K562 (cell line): ENCODE results near the gene ITGA11.

Source experiments
- E2F6 ChIP-seq, 2 experiments: IDR thresholded peaks; 2 replicates each; pipeline ENCODE4 v1.6.1; 2011; ENCODE audit warnings: borderline replicate concordance in 1 of 2, control low read depth in 1 of 2, low read depth in 1 of 2, low read length in 1 of 2, mild to moderate bottlenecking in 1 of 2, mixed read lengths in 1 of 2, moderate library complexity in 1 of 2; ENCODE audit not compliant: insufficient read depth in 1 of 2, insufficient read length in 1 of 2, poor library complexity in 1 of 2, severe bottlenecking in 1 of 2; ENCODE audit errors: extremely low read depth in 1 of 2
- GATAD2A ChIP-seq: fragments of 450-650 bp; IDR thresholded peaks from 2 replicates; pipeline ENCODE4 v1.6.1; 2017
- HOMEZ ChIP-seq: fragments of 250-450 bp; sonication (Bioruptor Pico); IDR thresholded peaks from 2 replicates; pipeline ENCODE4 v1.4.0; 2020; ENCODE audit warnings: mild to moderate bottlenecking, moderate library complexity
- MTA1 ChIP-seq: fragments of 450-650 bp; IDR thresholded peaks from 2 replicates; pipeline ENCODE4 v1.6.1; 2017; ENCODE audit warnings: borderline replicate concordance

- no peak for TF ChIP-seq MTA1
- TF ChIP-seq HOMEZ, result no peak
- no peak for TF ChIP-seq GATAD2A
- no peak for TF ChIP-seq E2F6 (IDR thresholded peaks at IDR 0.05; ENCODE audit: borderline replicate concordance in 1 of 2, extremely low read depth in 1 of 2, insufficient read depth in 1 of 2, insufficient read length in 1 of 2, low read depth in 1 of 2, low read length in 1 of 2, poor library complexity in 1 of 2, severe bottlenecking in 1 of 2)
These were observed 29.4 kb downstream of the ITGA11 start for GRCh38 chr15:68402432-68403160.
